Stimulated activated CD4-positive, alpha-beta T cell treated with anti-CD3 and anti-CD28 coated beads, Interleukin-1b, Interleukin-23, amount 100 ng/mL, for 48 hours (primary cell): ENCODE results near the gene SPACA6.

Source experiments
- DNase-seq: peaks from one replicate; pipeline ENCODE4 v3.0.0-alpha.2; 2020

Gene SPACA6

DNA sequence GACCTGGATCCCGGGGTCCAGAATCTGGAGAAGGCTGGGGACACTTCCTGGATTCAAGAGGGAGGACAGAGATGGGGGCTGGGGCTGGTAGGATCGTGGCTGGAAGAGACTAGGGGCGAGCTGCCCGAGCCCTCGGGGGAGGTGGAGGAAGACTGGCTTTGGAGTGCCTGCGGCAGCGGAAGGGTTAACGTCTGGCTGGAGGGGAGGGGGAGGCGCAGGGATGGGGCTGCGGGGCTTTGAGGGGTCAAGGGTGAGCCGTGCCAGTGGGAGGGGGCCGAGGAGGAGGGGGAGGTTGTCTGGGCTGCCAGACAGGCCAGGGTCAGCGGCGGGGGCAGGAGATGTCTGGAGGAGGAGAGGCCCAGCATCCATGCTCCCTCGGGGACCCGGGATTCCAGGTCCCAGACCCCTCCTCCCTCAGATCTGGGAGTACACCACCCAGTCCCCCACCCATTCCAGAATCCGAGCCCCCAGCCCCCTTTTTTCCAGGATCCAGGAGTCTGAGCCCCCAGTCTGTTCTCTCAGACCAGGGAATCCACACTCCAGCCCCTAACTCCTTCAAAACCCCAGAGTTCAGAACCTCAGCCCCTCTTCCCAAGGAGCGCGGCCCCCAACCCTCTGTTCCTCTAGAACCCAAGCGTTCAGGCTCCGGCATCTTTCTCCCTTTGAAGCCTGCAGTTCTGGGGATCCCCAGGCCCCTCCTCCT, 3.2 kb upstream of the SPACA6 start:
- DNase-seq: no peak

DNA sequence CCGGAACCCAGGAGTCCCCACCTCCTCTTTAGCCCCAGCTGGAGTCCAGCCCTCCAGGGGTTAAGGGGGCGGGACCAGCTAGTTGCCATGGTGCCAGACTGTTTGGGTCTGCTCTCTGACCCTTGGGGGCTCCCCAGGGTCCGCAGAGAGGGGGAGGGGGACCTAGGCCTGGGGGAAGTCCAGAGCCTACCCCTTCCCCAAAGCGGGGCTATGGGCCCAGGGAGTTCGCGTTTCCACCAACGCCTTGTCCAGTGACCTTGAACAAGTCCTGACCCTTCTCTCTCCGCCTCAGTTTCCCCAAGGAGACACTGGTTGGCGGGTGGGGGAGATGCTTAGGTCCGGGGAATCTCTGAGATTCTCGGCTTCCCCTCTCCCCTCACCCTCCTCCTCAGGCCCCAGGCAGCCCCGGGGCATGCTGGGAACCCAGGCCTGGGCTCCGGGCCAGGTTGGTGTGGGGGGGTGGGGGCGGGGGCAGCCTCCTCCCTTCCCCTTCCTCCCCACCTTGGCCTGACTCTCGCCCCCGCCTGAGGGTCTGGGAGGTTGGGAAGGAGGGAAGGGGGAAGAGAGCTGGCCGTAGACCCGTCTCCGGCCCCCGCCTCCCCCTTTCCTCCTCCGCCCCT, 2.6 kb upstream of the SPACA6 start:
- peak; percentile 74 for DNase-seq

DNA sequence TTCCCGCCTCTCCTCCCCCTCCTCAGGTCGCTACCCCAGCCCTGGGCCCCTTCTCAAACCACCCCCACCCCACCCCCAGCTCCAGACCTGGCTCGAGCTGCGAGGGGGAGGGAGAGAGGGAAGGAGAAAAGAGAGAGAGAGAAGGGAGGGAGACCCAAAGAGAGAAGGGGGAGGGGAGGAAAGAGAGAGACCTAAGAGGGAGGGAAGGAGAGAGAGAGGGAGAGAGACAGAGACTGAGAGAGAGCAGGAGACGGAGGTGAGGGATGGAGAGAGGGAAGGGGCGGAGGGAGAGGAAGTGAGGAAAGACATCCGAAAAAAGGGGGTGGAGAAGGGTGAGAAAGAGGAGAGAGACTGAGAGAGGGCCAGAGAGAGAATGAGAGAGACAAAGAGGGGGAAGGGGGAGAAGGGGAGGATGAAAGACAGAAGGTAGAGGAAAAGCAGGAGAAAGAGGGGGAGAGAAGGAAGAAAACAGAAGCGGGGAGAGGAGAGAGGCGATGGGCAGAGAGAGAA, 2.0 kb upstream of the SPACA6 start:
- DNase-seq: no peak

DNA sequence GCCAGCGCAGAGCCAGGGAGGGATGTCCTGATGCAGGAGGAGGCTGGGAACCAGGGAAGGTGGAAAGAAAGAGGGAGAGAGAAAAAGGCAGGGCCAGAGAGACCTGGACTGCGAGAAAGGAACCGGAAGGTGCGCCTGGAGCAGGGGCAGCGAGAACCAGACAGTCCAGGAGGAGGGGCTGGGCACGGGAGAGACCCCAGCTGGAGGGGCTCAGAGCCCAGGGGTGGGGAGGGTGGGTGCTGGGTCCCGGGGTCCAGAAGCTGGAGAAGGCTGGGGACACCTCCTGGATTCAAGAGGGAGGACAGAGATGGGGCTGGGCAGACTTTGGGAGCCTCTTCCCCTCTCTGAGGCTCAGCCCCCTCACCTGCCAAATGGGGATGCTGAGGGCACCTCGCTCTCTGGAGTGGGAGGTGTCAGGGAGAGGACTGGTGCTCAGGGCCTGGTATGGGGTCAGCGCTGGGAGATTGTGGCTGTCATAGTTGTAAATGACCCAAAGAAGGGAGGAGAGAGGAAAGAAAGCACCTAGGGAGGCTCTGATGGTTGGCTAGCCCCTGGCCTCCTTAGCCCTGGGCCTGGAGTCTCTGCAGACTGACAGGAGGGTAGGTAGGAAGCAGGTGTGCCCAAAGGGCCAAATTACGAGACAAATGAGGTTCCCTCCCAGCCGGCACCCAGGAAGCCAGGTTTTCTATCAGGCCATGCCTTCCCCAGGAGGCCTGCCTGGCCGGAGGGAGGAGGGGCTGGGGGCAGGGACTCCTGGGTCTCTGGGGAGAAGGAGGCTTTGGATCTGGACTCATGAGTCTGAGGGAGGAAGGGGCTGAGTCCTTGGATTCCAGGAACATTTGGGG, 1.3 kb upstream of the SPACA6 start:
- DNase-seq: no peak

DNA sequence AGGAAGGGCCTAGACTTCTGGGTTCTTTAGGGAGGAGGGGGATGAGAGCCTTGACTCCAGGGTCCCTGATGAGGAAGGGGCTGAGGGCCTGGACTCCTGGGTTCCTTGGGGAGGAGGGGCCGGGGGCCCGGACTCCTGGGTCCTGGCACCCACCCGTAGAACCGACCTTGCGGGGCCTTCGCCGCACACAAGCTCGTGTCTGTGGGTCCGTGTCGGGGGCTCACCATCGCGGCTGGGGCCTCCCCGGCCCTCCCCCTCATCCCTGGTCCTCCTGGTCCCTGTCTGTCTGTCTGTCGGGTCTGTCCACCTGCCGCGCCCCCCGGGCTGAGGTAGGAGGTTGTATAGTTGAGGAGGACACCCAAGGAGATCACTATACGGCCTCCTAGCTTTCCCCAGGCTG, 662 bp upstream of the SPACA6 start:
- DNase-seq: no peak

DNA sequence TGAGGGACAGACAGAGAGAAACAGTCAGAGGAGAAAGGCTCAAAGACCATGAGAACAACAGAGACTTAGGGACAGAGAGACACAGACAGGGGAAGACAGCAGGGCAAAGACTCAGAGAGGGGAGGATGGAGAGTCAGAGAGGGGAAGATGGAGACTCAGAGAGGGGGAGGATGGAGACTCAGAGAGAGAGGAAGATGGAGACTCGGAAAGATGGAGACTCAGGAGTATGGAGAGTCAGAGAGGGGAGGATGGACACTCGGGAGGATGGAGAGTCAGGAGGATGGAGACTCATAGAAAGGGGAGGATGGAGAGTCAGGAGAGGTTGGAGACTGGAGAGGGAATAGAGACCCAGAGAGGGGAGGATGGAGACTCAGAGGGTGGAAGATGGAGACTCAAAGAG, 689 bp downstream of the SPACA6 start:
- DNase-seq: no peak

DNA sequence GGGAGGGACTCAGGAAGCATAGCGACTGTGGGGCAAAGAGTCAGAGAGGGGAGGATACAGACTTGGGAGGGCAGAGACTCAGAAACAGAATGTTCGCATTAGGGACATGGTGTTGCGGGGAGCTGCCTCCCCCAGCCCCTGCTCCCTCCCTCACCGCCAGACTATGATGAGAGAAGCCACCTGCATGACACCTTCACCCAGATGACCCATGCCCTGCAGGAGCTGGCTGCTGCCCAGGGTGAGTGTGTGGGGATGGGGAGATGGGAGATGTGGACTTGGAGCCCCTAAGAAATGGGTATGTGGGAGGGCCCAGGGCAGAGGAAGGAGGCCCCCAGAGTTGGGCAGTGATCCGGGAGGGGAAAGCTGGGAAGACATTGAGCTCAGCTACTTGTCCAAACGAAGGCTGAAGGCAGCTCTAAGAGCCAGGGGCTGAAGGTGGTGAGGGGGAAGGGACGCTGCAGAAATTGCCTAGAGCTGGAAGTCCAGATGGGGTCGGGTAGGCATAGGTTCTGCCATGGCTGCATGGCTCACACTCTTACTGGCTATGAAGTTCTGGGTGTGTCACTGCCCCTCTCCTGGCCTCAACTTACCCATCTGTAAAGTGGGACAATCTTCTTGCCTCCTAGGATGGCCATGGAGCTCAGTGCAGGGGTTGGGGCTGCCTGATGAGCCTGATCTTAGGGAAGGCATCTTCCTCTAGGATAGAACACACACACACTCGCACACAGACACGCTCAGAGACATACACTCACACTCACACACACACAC, 1.4 kb downstream of the SPACA6 start:
- DNase-seq: no peak

DNA sequence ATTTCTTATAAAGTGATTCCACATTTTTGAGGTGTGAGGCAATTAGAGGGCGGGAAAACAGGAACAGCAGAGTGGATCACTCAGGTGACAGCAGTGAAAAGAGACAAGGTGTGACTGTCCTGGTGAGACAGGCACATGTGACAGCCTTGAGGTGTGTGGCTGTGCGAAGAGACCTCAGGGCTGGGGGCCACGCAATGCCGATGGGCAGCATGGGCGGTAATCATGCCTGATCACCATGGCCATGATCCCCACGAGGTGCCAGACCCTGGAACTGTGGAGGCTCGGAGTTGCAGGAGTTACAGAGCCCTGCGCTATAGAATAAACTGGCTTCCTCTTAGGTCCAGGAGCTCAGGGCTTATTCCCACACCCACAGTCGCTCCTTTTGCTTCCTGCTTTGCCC, 2.0 kb downstream of the SPACA6 start:
- no peak for DNase-seq

DNA sequence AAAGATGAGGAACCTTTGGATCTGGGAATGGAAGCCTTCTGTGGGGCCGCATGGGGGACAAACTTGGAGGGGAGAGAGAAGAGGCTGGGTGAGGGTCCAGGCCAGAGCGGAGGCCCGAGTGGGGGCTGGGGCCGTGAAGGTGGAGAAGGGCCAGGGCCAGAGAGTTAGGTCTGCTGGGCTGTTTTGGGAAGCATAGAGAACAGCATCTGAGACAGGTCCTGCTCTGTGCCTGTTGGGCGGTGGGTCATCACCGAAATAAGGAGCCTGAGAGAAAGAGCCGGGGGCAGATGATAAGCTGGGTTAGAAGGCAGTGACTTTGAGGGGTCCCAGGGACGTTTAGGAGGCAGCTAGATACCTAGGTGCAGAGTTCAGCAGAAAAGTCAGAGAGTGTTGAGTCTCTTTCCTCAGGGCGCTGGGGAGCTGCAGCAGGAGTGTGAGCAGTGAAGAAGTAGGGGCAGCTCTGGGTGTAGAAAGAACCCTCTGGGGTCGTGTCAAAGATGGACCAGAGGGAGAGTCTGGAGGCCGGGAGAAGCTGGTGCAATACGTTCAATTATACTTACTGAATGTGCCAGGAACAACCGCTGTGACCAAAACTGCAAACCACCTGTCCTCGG, 2.7 kb downstream of the SPACA6 start:
- DNase-seq: no peak

DNA sequence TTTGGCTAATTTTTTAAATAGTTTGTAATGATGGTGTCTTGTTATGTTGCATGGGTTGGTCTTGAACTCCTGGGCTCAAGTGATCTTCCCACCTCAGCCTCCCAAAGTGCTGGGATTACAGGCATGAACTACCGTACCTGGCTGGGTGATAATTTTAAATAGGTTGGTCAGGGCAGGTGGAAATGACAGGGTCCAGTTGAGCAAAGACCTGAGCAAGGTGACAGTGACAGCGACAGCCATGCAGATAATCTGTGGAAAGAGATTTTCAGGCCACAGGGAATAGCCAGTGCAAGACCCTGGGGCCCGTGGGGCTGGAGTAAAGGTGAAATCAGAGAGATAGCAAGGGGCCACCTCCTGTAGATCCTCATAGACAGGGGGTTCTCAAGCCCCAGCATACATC, 3.5 kb downstream of the SPACA6 start:
- DNase-seq: no peak

DNA sequence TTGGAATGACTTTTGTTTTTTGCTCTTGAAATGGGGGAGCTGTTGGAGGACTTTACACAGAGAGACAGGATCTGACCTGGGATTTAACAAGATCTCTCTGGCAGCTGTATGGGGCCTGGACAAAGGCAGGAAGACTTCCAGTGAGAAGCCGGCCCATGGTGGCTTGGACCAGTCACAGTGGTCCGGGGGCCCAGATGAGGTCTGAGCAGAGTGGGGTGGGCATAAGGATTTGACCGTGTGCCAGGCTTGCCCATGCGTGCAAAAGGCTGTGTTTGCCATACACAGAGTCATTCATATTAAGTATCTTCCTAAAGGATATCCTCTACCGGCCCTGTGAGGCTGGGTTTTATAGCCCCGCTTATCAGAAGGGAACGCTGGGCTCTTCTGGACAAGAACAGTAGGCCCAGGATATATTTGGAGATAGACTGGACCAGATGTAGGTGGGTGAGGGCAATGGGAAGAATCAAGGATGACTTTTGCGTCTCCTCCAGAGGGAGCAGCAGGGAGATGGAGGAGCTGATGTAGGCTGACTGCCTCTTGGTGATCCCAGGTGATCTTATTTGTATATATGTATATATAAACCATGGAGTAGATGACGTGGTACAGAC, 4.1 kb downstream of the SPACA6 start:
- no peak for DNase-seq

DNA sequence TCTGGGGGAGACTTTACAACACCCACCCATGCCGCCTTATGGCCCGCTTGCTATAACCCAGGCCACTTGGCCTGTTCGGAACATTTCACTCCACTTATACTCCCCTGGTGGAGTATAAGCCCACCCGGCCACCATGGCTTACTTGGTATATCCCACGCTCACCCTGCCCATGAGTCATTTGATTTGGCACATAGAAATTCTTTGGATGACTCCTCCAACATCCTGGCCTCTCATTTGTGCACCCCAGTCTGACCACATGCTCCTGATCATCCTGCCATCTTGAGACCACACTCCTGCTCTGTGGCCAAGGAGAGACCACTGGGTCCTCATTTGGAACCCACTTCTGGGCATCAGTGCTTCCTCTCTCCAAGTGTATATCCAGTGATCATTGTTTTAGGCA, 5.2 kb downstream of the SPACA6 start:
- no peak for DNase-seq

DNA sequence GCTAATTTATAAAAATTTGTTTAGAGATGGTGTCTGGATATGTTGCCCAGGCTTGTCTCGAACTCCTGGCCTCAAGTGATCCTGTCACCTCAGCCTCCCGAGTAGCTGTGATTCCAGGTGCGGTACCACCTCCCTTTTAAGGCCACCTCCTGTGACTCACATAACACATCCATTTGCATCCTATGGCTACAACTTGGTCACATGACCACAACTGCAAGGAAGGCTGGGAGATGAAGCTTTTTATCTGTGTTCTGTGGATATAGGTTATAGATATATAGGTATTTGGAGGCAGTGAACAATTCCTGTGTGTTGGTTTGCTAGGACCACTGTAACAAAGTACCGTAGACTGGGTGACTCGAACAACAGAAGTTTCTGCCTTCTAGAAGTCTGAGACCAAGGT, 6.0 kb downstream of the SPACA6 start:
- DNase-seq: no peak

DNA sequence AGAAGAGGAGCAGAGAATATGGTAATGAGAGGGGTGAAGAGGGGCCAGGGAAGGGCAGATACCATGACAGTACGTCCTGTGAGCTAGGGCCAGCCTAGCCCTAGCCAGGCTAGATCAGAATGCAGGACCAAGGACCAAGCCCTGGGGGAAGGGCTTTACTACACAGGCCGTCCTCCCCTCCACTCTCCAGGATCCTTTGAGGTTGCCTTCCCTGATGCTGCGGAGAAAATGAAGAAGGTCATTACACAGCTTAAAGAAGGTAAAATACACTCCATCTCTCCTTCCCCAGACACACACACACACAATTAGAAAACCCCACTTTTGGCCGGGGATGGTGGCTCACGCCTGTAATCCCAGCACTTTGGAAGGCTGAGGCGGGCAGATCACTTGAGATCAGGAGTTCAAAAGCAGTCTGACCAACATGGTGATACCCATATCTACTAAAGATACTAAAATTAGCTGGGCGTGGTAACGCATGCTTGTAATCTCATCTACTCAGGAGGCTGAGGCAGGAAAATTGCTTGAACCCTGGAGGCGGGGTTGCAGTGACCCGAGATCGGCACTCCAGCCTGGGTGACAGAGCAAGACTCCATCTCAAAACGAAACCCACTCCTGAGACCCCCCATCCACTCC, 8.5 kb downstream of the SPACA6 start:
- no peak for DNase-seq

DNA sequence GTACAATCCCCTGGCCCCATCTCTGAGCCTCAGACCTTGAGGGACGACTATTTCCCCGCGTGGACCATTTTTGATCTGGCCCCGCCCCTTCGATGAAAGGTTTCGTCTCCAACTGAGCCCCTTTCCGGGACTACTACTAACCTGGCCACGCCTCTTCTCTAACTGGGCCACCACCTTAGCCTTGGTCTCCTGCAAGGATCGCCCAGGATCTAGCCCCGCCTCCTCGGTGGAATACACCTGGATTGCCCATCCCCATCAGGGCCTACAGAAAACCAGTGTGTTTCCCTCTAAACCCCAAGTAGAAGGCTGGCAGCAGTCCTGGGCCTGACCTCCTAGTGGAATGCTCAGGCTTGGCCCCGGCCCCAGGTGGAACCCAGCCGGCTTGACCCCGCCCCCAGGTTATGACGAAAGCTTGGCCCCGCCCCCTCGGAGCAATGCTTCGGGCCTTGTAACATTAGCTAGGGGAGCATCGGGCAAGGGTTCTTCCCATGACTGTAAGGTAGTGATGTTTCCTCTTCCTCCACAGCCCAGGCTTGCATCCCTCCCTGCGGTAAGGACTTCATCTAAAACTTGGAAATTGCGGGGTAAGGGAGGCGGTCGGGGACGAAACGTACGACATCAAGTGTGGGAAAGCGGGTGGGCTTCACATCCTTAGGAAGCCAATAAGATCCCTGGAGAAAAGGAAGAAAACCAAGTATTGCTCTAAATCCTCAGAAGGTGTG, 9.1 kb downstream of the SPACA6 start:
- peak; percentile 55 for DNase-seq

DNA sequence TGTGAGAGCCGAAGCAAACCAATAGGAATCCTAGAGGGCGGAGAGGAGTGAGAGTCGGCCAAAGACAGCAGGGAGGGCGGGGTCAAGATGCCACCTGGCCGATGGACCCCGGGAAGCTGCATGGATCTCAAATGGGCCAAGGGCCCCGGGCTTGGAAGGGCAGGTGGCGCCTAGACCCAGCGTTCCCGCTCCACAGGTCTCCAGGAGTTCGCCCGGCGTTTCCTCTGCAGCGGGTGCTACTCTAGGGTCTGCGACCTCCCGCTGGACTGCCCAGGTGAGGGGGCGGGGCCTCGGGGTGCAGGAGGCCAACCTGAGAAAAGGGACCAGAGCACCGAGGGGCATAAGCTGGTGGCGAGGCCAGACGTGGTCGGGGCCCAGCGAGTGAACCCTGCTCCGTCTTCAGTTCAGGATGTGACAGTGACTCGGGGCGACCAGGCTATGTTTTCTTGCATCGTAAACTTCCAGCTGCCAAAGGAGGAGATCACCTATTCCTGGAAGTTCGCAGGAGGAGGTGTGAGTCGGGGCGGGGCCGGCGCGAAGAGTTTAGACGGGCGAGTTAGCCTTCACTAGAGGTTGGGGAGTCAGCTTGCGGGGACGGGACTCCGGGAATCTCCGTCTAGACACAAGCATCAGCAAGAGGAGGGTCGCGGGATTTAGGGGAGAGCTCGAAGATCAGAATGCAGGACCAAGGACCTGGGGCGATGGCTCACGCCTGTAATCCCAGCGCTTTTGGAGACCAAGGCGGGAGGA, 9.9 kb downstream of the SPACA6 start:
- DNase-seq: no peak

DNA sequence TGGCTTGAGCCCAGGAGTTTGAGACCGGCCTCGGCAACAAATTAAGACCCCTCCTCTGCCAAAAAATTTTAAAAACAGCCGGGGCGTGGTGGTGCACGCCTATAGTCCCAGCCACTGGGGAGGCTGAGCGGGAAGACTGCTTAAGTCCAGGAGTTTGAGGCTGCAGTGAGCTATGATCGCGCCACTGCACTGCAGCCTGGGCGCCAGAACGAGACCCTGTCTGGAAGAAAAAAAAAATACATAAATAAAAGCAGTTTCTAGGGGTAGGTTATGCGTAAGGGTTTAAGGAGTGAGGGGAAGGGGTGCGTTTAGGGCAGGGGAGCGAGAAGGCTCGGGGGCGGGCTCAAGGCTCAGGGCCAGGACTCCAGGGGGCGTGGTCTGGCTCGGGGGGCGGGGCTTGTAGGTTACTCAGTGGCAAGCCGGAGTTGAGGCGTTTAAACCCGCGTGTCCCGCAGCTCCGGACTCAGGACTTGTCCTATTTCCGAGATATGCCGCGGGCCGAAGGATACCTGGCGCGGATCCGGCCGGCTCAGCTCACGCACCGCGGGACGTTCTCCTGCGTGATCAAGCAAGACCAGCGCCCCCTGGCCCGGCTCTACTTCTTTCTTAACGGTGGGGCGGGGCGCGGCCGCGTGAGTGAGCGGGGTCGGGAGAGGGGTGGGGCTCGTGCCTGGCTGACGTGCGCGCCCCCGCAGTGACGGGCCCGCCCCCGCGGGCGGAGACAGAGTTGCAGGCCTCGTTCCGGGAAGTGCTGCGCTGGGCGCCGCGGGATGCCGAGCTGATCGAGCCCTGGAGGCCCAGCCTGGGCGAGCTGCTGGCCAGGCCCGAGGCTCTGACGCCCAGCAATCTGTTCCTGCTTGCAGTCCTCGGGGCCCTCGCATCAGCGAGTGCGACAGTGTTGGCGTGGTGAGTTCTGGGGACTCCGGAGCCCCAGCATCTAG, 10.7 kb downstream of the SPACA6 start:
- peak; percentile 94 for DNase-seq

DNA sequence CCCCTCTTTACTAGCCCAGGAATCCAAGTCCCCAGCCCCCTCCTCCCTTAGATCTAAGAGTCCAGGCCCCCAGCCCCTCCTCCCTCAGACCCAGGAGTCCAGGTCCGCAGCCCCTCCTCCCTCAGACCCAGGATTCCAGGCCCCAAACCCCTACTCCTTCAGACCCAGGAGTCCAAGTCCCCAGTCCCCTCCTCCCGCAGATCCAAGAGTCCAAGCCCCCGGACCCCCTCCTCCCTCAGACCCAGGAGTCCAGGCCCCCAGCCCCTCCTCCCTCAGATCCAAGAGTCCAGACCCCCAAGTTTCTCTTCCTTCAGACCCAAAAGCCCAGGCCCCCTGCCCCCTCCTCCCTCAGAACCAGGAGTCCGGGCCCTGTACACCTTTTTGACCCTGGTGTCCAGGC, 11.5 kb downstream of the SPACA6 start:
- no peak for DNase-seq

DNA sequence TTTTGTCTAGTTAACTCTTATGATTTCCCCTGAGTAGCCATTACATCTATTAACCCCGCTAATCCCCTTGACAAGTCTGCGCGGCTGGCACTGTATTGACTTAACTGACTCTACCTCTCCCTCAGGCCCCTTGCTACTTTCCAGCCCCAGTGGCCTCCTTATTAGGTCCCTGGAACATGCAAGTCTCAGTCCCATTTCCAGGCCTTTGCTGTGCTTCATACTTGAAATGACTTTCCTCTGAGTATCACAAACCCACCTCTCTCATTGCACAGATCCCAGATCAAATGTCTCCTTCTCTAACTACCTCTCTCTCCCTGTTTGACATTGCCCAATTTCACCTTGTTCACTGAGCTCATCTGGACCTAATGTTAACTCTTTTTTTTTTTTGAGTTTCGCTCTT, 13.2 kb downstream of the SPACA6 start:
- no peak for DNase-seq
